H1 (cell line): Measurements from ENCODE around the gene LZTFL1. TPM values are rescaled to one million over a fixed set of nuclear protein-coding genes. Genes with fewer than 3 reads are reported as not detected.

Experiments
- BACH1 ChIP-seq: IDR thresholded peaks from 2 replicates; pipeline ENCODE4 v1.6.1; 2012; ENCODE audit warnings: low read length, improper control_type of control experiment
- CHD7 ChIP-seq: fragments of 300-600 bp; sonication (generic); IDR thresholded peaks from 2 replicates; pipeline ENCODE4 v1.7.1; 2012; ENCODE audit warnings: low read length, moderate library complexity, mild to moderate bottlenecking, inconsistent platforms; ENCODE audit not compliant: insufficient replicate concordance
- PHF8 ChIP-seq: fragments of 200-600 bp; sonication (generic); conservative IDR thresholded peaks from 2 replicates; pipeline ENCODE4 v1.7.1; 2012; ENCODE audit warnings: low read depth, mild to moderate bottlenecking, inconsistent platforms, low read length, moderate library complexity
- polyA plus RNA-seq, 7 experiments: library from polyadenylated mRNA; depleted of rRNA in 3 of 7; stranded (reverse) in 5 of 7; unstranded in 2 of 7; fragments of >200 nt in 5 of 7; fragments of 200-250 nt in 2 of 7; gene quantifications; 1 replicate in 5 of 7; 2 replicates in 1 of 7; 4 replicates in 1 of 7; pipeline versions ENCODE4 v1.2.1 to v1.2.3, GENCODE V29; 2011 to 2013; ENCODE audit warnings: missing spikeins in 2 of 7, mixed read lengths in 2 of 7
- total RNA-seq: library from RNA; stranded (reverse); fragmentation: NEBNext Ultra II Directional; extraction: Animal tissue kit (Norgen Biotek cat#: 25700); gene quantifications from 2 replicates; pipeline ENCODE4 v1.2.1, GENCODE V29; 2021
- TF ChIP-seq, protein P1 (sequence below): IDR thresholded peaks from 2 replicates; pipeline ENCODE4 v1.6.1; 2012; ENCODE audit warnings: inconsistent platforms

LZTFL1 gene
- total and polyA plus RNA-seq, 2 of the 8 experiments (the other 6 are each of a cell fraction or from before 2014, with no cell fraction given): 8.7 to 11.5 TPM

- TF ChIP-seq CHD7 (no peak), BACH1 (no peak), PHF8 (no peak)
- TF ChIP-seq, protein P1, sequence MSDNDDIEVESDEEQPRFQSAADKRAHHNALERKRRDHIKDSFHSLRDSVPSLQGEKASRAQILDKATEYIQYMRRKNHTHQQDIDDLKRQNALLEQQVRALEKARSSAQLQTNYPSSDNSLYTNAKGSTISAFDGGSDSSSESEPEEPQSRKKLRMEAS: no peak
These were observed 3.5 kb downstream of the LZTFL1 start (continued) for GRCh38 chr3:45838466-45838865.
